NCI-H748 (cell line): ENCODE data around the gene PARN.

ENCODE experiments used
- DNase-seq: peaks from one replicate; lab custom pipeline; 2025; ENCODE audit not compliant: unreplicated experiment; lab: John Stamatoyannopoulos, UW

PARN gene

GRCh38 chr16:14501331-14502255 lies 128.5 kb downstream of the PARN start:
- peak; percentile 5 for DNase-seq

DNA sequence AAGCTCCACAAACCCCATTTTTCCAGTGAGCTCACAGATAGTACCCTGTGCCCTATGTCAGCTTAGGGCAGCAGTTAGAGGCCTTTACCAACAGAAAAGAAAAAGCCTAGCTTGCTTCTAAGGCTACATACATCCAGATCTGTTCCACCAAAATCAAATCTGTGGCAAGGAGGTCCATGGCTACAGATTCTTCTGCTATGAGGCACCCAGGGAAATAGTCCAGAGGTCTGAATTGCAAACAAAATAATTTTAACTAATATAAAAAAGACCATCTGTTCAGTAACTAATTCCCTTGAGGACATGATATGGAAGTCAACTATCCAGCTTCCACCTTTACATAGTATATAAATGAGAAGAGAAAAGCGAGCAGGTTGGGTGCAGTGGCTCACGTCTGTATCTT lies 129.3 kb downstream of the PARN start:
- DNase-seq, result no peak

GRCh38 chr16:14499110-14499509 lies 130.9 kb downstream of the PARN start:
- DNase-seq, result no peak

GRCh38 chr16:14497245-14498082 lies 132.6 kb downstream of the PARN start:
- DNase-seq, result peak; percentile 36

DNA sequence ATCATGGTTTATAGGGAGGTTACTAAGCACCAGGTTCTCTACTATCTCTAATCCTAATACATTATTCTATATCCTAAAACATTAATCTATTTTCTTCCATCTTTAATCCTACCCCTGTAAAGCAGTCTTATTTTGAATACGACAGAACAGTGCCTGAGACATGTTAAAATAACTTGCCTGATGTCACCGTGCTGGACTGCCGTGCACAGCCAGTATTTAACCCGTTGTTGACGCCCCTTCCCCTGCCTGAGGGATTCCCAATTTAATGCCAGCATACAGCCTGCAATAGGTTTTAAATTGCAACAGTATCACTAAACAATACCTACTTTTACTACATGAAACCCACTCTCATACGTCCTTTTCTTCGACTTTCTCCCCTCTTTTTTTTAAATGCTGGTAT lies 133.3 kb downstream of the PARN start:
- DNase-seq, result no peak

- no peak for DNase-seq
Measured at GRCh38 chr16:14496047-14496770, 133.9 kb downstream of the PARN start.

- DNase-seq, result no peak
Measured at GRCh38 chr16:14495213-14496046, 134.6 kb downstream of the PARN start.

GRCh38 chr16:14494396-14494966 lies 135.6 kb downstream of the PARN start:
- no peak for DNase-seq

DNA sequence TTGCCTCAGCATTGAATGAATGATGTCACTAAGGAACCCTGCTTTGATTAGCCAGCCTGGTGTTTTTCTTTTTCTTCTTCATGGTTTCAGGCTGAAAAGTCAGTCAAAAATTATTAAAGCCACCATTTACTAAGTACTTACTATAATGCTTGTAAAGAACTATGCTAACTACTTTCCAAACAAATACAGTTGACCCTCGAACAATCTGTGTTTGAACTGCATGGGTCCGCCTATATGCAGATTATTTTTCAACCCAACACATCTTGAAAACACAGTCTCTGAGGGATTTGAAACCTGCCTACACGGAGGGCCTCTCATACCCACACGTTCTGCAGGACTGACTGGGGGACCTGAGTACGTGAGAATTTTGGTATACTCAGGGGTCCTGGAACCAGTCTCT lies 136.3 kb downstream of the PARN start:
- DNase-seq, result no peak

GRCh38 chr16:14492614-14493013 lies 137.4 kb downstream of the PARN start:
- DNase-seq, result no peak

DNA sequence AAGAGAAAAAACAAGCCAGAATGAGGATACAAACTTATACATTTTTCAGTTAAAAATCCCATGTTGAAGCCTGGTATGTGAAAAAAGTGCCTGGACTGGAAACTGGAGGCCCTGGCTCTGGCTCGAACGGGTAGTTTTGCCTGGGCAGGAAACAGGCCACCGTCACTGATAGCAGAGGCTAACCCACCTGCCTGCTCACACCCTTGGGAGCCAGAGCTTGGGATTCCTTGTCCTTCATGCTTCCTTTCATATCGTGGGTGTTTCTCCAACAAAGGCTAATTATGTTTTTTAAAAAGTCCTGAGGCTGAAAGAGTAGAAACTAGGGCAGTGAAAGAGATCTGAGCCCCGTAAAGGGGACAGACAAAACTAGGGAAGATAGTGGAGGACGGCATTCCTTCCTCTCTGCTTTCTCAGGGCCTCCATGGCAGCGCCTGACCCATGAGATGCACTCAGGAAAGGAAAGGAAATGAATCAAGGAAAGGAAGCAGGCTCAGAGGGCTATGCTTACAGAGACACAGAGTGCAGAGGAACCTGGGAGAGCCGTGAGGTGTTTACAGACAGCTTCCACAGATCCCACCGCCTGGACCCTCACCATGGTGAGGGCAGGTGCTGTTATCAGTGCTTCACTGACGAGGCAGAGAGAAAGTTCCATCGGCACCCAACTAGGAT lies 138.1 kb downstream of the PARN start:
- DNase-seq, result no peak

- no peak for DNase-seq
Measured at GRCh38 chr16:14490235-14490634, 139.8 kb downstream of the PARN start.

DNA sequence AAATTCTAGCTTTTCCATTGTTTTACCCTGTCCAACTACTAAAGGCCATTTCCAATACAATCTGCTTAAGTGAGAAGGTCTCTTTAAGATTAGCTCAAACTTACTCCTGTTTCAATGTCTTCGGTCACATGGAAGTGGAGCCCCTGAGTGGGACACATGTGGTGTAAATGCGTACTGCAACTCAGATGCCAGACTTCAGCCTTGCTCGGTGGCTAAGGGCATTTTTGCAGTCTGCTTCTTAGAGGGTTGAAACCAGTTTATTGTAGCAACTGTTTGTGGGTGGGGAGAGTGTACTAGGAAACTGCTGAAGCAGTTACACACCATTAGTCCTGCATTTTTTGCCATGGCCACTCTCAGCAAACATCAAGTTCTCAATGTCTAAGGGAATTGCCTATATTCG lies 140.6 kb downstream of the PARN start:
- no peak for DNase-seq

- no peak for DNase-seq
Measured at GRCh38 chr16:14487579-14487978, 142.5 kb downstream of the PARN start.

DNA sequence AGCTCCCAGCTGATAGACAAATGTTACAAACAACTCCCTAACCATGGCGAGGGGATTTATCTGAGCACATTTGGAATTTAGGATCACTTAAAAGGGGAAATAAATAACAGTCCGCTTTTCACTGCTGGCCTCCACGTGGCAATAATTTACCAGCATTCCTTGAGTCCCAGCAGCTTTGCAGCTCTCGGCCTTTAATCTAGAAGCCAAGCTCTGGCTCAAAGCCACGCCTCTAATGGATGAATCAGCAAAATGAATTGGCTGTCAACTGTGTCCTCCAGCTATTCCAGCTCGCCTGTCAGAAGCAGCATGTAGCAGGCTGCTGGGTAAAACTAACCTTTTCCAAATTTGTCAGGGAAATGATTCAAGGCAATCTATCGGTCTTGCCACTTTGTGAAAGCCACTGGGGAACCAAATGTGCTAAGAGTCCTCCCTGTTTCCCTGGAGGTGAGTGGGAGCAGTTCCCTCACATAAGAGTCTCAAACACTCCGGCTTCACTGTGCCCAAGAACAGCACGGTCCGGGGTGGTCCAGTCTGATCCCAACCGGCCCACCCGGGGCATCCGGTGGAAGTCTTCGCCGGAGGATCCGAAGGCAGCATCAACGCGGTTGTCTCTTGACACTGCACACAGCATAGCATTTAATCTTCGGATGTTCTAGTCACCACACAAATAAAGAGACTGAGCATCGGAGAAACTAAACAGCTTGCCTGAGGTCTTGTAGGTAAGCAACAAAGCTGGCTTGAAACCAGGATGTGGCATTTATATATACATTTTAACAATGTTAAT lies 143.3 kb downstream of the PARN start:
- DNase-seq, result no peak

GRCh38 chr16:14485811-14486519 lies 144.1 kb downstream of the PARN start:
- DNase-seq, result no peak

- no peak for DNase-seq
Measured at GRCh38 chr16:14485121-14485551, 144.9 kb downstream of the PARN start.

DNA sequence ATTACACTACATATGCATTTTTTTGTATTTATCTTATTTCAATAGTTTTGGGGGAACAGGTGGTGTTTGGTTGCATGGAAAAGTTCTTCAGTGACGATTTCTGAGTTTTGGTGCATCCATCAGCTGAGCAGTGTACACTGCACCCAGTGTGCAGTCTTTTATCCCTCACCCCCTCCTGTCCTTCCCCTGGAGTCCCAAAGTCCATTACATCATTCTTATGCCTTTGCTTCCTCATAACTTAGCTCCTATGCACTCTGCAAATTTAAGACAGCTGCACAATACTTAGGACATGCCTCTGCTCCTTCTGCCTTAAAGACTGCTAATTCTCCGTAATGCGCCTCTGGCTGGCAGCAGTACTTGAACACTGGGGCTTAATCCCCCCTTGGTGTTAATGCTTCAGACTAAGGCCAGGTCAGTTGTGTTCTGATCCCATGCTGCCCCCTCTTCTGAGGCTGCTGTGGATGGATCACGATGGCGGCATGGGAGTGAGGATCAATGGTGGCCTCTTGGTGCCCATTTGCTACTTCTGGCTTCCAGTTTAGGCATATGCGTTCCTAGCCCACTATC lies 146.2 kb downstream of the PARN start:
- no peak for DNase-seq
